Common myeloid progenitor, CD34-positive (primary cell): ENCODE data around the gene ELL.

ENCODE experiments used
- CTCF ChIA-PET: fragments of 350-600 bp; sonication (Branson Sonifier 250); formaldehyde crosslinking; loops from one replicate; lab custom pipeline; 2021; ENCODE audit warnings: antibody characterized with exemption; lab: Charles Lee
- POLR2A ChIA-PET: fragments of 350-600 bp; sonication (Branson Sonifier 250); formaldehyde crosslinking; loops from one replicate; lab custom pipeline; 2021; ENCODE audit warnings: antibody characterized with exemption; lab: Charles Lee
- DNase-seq, 3 donors: peaks; one replicate each; pipeline versions ENCODE4 v3.0.0 to v3.0.0-alpha.2; 2013
- H3K27ac ChIP-seq, 2 experiments: 1 replicate in 1 of 2; 2 replicates in 1 of 2; pipeline ENCODE4 v1.7.0; 2013; ENCODE audit warnings: inconsistent platforms in 2 of 2, low read length in 2 of 2, mild to moderate bottlenecking in 2 of 2, low read depth in 1 of 2, moderate library complexity in 1 of 2; ENCODE audit not compliant: severe bottlenecking in 2 of 2, insufficient read depth in 1 of 2, poor library complexity in 1 of 2
- H3K27me3 ChIP-seq, 5 experiments: replicated peaks in 2 of 5; 1 replicate in 3 of 5; 2 replicates in 2 of 5; pipeline versions ENCODE4 v1.6.1 to v1.7.0; 2013; ENCODE audit warnings: low read length in 4 of 5, mild to moderate bottlenecking in 2 of 5, moderate library complexity in 2 of 5, inconsistent platforms in 1 of 5; ENCODE audit not compliant: insufficient read depth in 5 of 5, control insufficient read depth in 4 of 5
- H3K36me3 ChIP-seq, 4 experiments: 1 replicate in 2 of 4; 2 replicates in 2 of 4; pipeline versions ENCODE4 v1.6.1 to v1.7.0; 2013; ENCODE audit warnings: low read length in 3 of 4, control low read depth in 1 of 4, mild to moderate bottlenecking in 1 of 4; ENCODE audit not compliant: control insufficient read depth in 4 of 4, insufficient read depth in 4 of 4
- H3K4me1 ChIP-seq, 4 experiments: 1 replicate in 3 of 4; 2 replicates in 1 of 4; pipeline versions ENCODE4 v1.6.1 to v1.7.1; 2013; ENCODE audit warnings: low read length in 3 of 4, mild to moderate bottlenecking in 3 of 4, control low read depth in 1 of 4, inconsistent platforms in 1 of 4, moderate library complexity in 1 of 4; ENCODE audit not compliant: control insufficient read depth in 4 of 4, insufficient read depth in 4 of 4; ENCODE audit errors: control extremely low read depth in 1 of 4
- H3K4me3 ChIP-seq, 7 experiments: 1 replicate in 4 of 7; 2 replicates in 3 of 7; pipeline versions ENCODE4 v1.5.1 to v1.7.0; 2013; ENCODE audit warnings: mild to moderate bottlenecking in 7 of 7, low read length in 6 of 7, moderate library complexity in 6 of 7, inconsistent platforms in 2 of 7, low read depth in 2 of 7, control low read depth in 1 of 7; ENCODE audit not compliant: insufficient read depth in 4 of 7, control insufficient read depth in 1 of 7; ENCODE audit errors: extremely low read depth in 1 of 7
- H3K9me3 ChIP-seq, 5 experiments: 1 replicate in 4 of 5; 2 replicates in 1 of 5; pipeline versions ENCODE4 v1.6.1 to v1.7.1; 2013; ENCODE audit warnings: low read length in 4 of 5, mild to moderate bottlenecking in 2 of 5, inconsistent platforms in 1 of 5, low read depth in 1 of 5, moderate library complexity in 1 of 5; ENCODE audit not compliant: control insufficient read depth in 4 of 5, insufficient read depth in 2 of 5; ENCODE audit errors: control extremely low read depth in 1 of 5
- WGBS: methylation state at CpG from one replicate; pipeline ENCODE4 v1.1.5; 2013; ENCODE audit not compliant: insufficient coverage; 5-methylcytosine and 5-hydroxymethylcytosine counted together

The ELL gene

GRCh38 chr19:18449552-18449951 is 72.3 kb downstream of the ELL start:
- WGBS = 98% methylated on average over 14 of the region's 14 CpGs
- Histone ChIP-seq H3K36me3 (peaks cover 9 to 75% (median 56%) of the 10 kb centered on the region in 4 experiments), H3K27me3 (no peaks in the 10 kb centered on the region), H3K4me1 (peaks cover 0 to 3% (median 0%) of the 10 kb centered on the region in 4 experiments), H3K27ac (no peak overlapping the region), H3K4me3 (no peak overlapping the region), H3K9me3 (no peaks in the 10 kb centered on the region)
- ChIA-PET POLR2A (no interaction called here), CTCF (interaction anchor here (1.3 to 10.7 kb wide), 5 partner anchors 12 to 383 kb away, joined by 4 to 109 read pairs (median 7); partner anchors contain the start of genes SSBP4 and UPF1)
- no peak for DNase-seq

GRCh38 chr19:18446811-18447359 is 75.0 kb downstream of the ELL start:
- 93% methylated on average over 9 of the region's 12 CpGs for WGBS
- Histone ChIP-seq H3K4me1 (peaks cover 0 to 3% (median 0%) of the 10 kb centered on the region in 4 experiments), H3K9me3 (no peaks in the 10 kb centered on the region), H3K4me3 (no peak overlapping the region), H3K27ac (no peak overlapping the region), H3K36me3 (peaks cover 6 to 79% (median 60%) of the 10 kb centered on the region in 4 experiments), H3K27me3 (no peaks in the 10 kb centered on the region)
- POLR2A ChIA-PET = no interaction called here
- CTCF ChIA-PET = interaction anchor here (0.6 to 10.7 kb wide), 3 partner anchors 15 to 340 kb away, joined by 3 to 109 read pairs (median 5); no protein-coding TSS in a partner anchor
- no peak for DNase-seq

GRCh38 chr19:18446145-18446810 is 75.6 kb downstream of the ELL start:
- CTCF ChIA-PET = interaction anchor here (1.6 to 10.7 kb wide), 2 partner anchors 15 to 31 kb away, joined by 3 to 109 read pairs; no protein-coding TSS in a partner anchor
- H3K36me3 ChIP-seq = peaks cover 6 to 74% (median 58%) of the 10 kb centered on the region in 4 experiments
- peaks cover 0 to 3% (median 0%) of the 10 kb centered on the region in 4 experiments for H3K4me1 ChIP-seq
- POLR2A ChIA-PET = no interaction called here
- no peaks in the 10 kb centered on the region for H3K27me3 ChIP-seq
- DNase-seq = no peak
- H3K27ac ChIP-seq = no peak overlapping the region
- WGBS = 96% methylated on average over 22 of the region's 34 CpGs
- H3K9me3 ChIP-seq = no peaks in the 10 kb centered on the region
- H3K4me3 ChIP-seq = no peak overlapping the region

- Histone ChIP-seq H3K36me3 (peaks cover 6 to 68% (median 55%) of the 10 kb centered on the region in 4 experiments), H3K4me3 (no peak overlapping the region), H3K4me1 (no peaks in the 10 kb centered on the region), H3K27ac (no peak overlapping the region), H3K27me3 (no peaks in the 10 kb centered on the region), H3K9me3 (no peaks in the 10 kb centered on the region)
- ChIA-PET CTCF (interaction anchor here (1.5 to 10.7 kb wide), 3 partner anchors 16 to 58 kb away, joined by 3 to 109 read pairs (median 3); no protein-coding TSS in a partner anchor), POLR2A (no interaction called here)
- no peak for DNase-seq
- WGBS = 100% methylated on average over 4 of the region's 15 CpGs
These were observed 76.5 kb downstream of the ELL start for GRCh38 chr19:18445262-18445948.

GRCh38 chr19:18444513-18444912 is 77.4 kb downstream of the ELL start:
- 100% methylated on average over 15 of the region's 19 CpGs for WGBS
- Histone ChIP-seq H3K9me3 (no peaks in the 10 kb centered on the region), H3K36me3 (peaks cover 2 to 59% (median 51%) of the 10 kb centered on the region in 4 experiments), H3K27ac (no peak overlapping the region), H3K4me3 (no peak overlapping the region), H3K4me1 (no peaks in the 10 kb centered on the region), H3K27me3 (no peaks in the 10 kb centered on the region)
- DNase-seq = no peak
- CTCF ChIA-PET = interaction anchor here (1.5 to 10.7 kb wide), 3 partner anchors 9 to 58 kb away, joined by 3 to 109 read pairs (median 4); no protein-coding TSS in a partner anchor
- POLR2A ChIA-PET = interaction anchor here (0.9 kb wide), 1 partner anchor 25 kb away, joined by 3 read pairs; the partner anchor contains the start of gene SSBP4

- no peak for DNase-seq
- POLR2A ChIA-PET = interaction anchor here (0.9 kb wide), 1 partner anchor 25 kb away, joined by 3 read pairs; the partner anchor contains the start of gene SSBP4
- CTCF ChIA-PET = interaction anchor here (1.2 to 10.7 kb wide), 4 partner anchors 10 to 79 kb away, joined by 3 to 109 read pairs (median 4); no protein-coding TSS in a partner anchor
- H3K27me3 ChIP-seq = no peaks in the 10 kb centered on the region
- 100% methylated on average over 11 of the region's 11 CpGs for WGBS
- H3K4me3 ChIP-seq = no peak overlapping the region
- H3K27ac ChIP-seq = no peak overlapping the region
- H3K4me1 ChIP-seq = peaks cover 0 to 4% (median 0%) of the 10 kb centered on the region in 4 experiments
- H3K36me3 ChIP-seq = peaks cover 0 to 52% (median 45%) of the 10 kb centered on the region in 4 experiments
- H3K9me3 ChIP-seq = no peaks in the 10 kb centered on the region
These were observed 78.0 kb downstream of the ELL start for GRCh38 chr19:18443831-18444230.
